ENCODE results near the gene RASIP1.

Gene RASIP1

GRCh38 chr19:48670699-48671445 is 69.5 kb downstream of the RASIP1 start:
- no peak for DNase-seq

Measured in KG1 (cell line).